Activated naive CD4-positive, alpha-beta T cell (primary cell): ENCODE data around the gene NDUFA11.
A peak's percentile ranks its signal among the peaks of the same experiment; 100 is the strongest.

Source experiments
- DNase-seq, 4 experiments: peaks; one replicate each; lab custom pipeline; 2025; lab: John Stamatoyannopoulos, UW

Gene NDUFA11

DNA sequence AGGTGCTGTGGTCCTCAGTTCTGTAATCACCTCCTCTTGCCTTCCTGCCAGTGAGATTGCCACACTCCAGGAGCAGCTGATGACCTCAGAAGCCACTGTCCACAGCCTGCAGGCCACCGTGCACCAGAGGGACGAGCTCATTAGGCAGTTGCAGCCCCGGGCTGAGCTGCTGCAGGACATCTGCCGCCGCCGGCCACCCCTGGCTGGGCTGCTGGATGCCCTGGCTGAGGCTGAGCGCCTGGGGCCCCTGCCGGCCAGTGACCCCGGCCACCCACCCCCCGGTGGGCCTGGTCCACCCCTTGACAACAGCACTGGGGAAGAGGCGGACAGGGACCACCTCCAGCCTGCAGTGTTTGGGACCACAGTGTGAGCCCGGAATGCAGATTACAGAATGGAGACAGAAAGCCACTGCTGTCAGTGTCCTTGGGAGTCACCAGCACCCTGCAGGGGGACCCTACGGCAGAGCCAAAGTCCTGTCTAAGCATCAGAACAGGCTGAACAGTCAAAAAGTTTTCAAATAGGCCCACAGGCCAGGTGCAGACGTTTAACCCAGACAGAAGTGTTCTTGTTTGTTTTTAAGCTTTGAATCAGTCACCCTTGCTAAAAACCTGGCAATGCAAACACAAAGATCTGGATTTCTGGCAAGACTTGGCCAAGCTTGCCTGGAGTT, 5.3 kb upstream of the NDUFA11 start:
- DNase-seq = no peak

GRCh38 chr19:5907241-5907640, 3.7 kb upstream of the NDUFA11 start:
- DNase-seq = no peak

- no peak for DNase-seq
Observed at GRCh38 chr19:5905114-5905778, 1.7 kb upstream of the NDUFA11 start.

DNA sequence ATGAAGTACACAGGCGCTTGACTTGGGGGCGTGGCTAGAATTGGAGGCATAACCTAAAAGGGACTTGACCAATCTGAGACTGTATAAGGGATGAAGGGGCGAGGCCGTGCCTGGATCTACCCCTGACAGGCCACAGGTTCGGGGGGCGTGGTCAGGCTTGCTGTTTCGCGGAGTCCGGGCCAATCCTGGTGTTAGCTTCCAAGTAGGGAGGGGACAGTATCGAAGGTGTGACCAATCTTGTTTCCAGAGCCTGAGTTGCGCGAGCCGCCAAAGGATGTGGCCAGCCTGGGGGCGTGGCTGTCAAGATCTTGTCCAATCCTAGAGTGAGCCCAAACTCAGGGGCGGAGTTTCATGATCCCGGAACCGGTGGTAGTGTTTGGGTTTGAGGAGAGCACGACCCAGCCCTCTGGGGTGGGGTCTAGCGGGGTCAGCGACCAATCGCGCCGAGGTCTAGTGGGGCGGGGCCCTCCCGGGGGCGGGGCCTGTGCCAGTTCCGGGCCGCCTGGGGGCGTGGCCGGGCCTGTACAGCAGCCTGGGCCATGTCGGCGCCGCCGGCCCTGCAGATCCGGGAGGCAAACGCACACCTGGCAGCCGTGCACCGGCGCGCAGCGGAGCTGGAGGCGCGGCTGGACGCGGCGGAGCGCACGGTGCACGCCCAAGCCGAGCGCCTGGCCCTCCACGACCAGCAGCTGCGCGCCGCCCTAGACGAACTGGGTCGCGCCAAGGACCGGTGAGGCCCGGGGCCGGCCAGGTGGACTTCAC, 943 bp upstream of the NDUFA11 start, which contains the start of gene VMAC:
TSS of gene VMAC (plus strand) at position 521 of the 762 bp plus-strand sequence. CDS start at position 540, 19 bp downstream.
- peak; percentile 99 to 100 (median 100) for DNase-seq

- no peak for DNase-seq
Observed at GRCh38 chr19:5903056-5903623, 450 bp downstream of the NDUFA11 start.

DNA sequence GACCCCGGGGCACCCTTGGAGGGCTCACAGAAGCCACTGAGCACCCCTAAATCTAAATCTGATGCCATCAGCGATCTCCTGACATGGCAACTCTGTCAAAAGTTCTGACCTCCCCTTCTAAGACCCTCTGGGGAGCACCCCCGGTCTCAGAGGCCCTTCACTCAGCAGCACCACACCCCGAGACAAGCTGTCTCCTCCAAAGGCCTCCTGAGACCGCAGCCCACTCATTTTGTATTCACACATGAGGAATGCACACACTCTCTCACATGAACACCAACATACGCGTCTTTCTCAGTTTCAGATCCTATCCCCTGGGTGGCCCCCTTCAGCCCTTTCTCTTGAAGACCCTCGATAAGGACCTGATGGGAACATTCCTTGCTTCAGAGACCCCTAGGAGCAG, 2.6 kb downstream of the NDUFA11 start:
- no peak for DNase-seq

DNA sequence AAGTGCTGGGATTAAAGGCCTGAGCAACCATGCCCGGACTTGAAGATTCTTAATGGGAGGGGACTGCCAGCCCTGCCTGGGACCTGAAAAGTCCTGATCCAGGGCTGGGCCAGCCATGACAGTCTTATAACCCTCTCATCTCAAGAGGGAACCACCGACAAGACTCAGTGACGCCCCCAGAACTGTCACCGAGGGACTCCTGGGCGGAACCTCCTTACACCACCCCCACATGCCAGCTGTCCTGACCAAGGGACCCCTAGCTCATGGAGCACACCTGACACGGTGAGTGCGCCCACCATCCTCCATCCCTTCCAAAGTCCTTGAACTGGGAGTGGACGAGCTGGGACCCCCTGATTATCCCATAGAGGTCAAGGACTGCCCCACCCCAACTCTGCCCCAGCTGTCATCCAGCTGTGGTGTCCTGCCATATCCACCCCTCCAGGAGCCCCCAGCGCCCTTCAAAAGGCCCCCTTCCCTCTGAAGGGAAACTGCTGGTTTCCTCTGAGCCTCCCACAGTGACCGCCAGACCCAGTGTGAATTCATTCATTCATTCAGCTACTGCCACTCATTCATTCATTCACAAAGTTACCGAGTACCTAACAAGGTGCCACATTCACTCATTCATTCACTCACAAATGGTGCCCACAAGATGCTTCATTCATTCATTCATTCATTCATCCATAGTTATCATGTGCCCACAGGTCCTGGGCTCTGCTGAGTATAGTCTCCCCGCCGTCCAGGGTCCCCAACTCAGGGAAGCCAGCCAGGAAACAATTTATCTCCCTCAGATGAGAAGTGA, 3.7 kb downstream of the NDUFA11 start:
- DNase-seq = no peak

- DNase-seq = no peak
Observed at GRCh38 chr19:5897189-5897969, 6.2 kb downstream of the NDUFA11 start.

DNA sequence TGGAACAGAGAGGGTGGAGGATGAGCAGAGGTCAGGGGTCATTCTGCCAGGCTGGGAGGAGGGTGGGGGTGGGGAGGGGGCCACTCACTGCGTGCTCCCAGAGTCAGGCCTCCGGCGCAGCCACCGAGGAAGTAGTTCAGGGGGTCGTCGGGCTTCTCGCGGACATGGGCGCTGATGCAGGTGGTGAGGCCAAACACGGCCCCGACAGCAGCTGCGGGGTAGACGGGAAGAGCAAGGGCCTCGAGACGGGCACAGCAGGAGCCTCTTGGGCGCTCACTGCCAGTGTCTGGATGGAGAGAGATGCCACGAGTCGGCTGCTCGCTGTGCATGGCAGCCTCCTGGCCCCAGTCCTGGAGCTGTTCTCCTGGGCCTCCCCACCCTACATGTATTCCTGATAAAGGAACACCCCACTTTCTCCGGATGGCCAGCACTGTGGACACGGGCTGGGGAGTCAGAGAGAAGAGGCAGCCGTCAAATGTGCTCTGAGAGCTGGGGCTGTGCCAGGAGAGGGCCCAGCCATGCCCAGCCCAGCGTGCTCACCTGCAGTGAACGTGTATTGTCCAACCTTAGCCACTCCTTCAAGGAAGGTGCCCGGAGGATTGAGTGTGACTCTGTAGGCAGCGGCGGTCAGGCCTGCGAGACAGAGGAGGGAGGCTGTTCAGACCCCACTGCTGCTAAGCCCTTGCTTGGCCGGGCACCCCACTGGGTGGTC, 7.1 kb downstream of the NDUFA11 start:
- no peak for DNase-seq

- no peak for DNase-seq
Observed at GRCh38 chr19:5895890-5896289, 7.7 kb downstream of the NDUFA11 start.

GRCh38 chr19:5895409-5895808, 8.2 kb downstream of the NDUFA11 start:
- no peak for DNase-seq

GRCh38 chr19:5894704-5895349, 8.8 kb downstream of the NDUFA11 start:
- no peak for DNase-seq

DNA sequence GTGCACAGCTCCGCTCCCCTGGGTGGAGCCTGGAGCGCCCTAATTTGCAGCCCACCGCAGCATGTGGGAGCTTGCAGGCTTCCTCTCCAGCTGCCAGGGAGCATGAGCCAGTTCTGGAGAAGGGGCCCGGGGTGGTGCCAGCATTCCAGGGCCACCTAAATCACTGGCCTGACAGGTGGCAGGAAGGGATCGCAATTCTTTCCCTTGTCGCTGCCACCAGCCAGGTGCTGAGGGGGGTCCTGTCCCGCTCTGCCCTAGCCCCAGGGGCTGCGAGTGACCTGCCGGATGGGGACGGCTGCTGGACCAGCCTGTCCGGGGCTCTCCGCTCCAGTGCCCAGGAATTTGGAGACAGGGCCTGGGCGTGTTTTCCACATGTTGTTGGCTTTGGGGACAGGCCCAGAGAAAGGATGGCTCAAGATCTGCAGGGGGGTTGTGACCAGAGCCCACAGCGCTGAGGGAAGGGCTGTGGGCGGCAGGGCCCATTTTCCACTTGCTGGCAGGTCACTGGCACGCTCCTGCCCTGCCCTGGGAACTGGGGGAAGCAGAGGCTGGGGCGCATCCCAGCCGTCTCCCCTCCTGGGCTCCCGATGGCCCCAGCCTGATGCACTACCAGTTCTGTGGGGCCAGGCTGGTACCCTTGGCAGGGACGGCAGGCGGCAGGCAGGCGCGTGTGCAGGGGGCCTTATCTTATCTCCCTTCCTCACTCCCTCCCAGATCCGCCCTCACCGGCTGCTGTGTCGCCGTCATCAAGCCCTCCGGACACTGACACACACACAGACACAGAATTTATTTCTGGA, 9.5 kb downstream of the NDUFA11 start:
- no peak for DNase-seq

DNA sequence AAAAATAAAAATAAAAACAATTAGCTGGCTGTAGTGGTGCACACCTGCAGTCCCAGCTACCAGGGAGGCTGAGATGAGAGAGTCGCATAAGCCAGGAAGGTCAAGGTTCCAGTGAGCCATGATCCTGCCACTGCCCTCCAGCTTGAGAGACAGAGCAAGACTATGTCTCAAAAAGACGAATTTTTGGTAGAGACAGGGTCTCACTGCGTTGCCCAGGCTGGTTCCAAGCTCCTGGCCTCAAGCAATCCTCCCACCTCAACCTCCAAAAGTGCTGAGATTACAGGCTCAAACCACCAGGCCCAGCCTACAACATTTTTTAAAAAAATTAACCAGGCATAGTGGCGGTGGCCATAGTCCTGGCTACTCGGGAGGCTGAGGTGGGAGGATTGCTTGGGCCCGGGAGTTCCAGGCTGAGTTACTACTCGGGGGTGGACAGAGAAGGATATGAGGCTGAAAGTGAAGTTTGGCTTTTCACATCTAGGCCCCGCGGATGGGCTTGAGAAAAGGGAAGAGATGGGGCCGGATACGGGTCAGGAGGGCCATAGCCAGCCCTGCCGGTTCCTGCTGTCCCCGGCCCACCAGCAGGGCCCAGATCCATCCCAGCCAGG, 10.2 kb downstream of the NDUFA11 start:
- DNase-seq = no peak

DNA sequence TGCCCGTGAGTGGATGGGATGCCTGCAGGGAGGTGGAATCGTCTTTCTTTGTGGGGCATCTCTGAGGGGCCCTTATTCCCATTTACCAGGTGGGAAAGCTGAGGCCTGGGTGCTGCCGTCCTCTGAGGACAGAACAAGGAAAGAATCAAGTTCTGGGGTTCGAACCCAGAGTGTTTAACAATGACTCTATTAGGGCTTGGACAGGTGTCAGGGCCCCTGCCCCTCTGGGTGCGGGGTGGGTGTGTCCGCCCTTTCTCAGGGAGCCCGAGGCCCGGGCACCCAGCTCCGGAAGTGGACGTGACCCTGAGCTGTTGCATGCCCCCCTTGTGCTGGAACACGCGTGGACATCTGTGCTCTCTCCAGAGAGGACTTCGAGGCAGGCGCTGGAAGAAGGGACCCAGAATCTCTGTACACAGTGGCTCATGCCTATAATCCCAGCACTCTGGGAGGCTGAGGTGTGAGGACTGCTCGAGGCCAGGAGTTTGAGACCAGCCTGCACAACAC, 10.8 kb downstream of the NDUFA11 start:
- no peak for DNase-seq

- DNase-seq = no peak
Observed at GRCh38 chr19:5891938-5892771, 11.4 kb downstream of the NDUFA11 start.

- no peak for DNase-seq
Observed at GRCh38 chr19:5891572-5891937, 12.0 kb downstream of the NDUFA11 start.
